ENCODE measurements around the gene MPZL1. TPM values are rescaled to one million over a fixed set of nuclear protein-coding genes. Genes with fewer than 3 reads are reported as not detected.

MPZL1 gene
- polyA plus RNA-seq, 3 donors, result 23.1 to 63.6 (median 61.8) TPM

- no peaks in the 10 kb centered on the region for H3K4me1 ChIP-seq (ENCODE audit: control insufficient read depth in 1 of 2, insufficient read depth in 2 of 2, low read length in 2 of 2)
- H3K27me3 ChIP-seq (ENCODE audit: control insufficient read depth in 2 of 2, insufficient read depth in 2 of 2, low read length in 2 of 2), result no peaks in the 10 kb centered on the region
- H3K79me2 ChIP-seq (ENCODE audit: insufficient read depth, low read length), result peaks cover 22% of the 10 kb centered on the region
- no peak overlapping the region for H3K9ac ChIP-seq (ENCODE audit: insufficient read depth, low read length, poor library complexity, severe bottlenecking)
- peaks cover 0 to 6% of the 10 kb centered on the region in 2 donors for H3K9me3 ChIP-seq (replicated peaks in 1 of 2; ENCODE audit: control insufficient read depth in 1 of 2, insufficient read depth in 1 of 2, low read length in 2 of 2)
- Mint-ChIP-seq H3K27me3 (ENCODE audit: low read depth in 3 of 3) (no peaks in the 10 kb centered on the region), H3K9me3 (peaks cover 2 to 12% (median 5%) of the 10 kb centered on the region in 7 donors), H3K36me3 (peaks cover 15 to 20% of the 10 kb centered on the region in 2 donors), H3K27ac (no peak overlapping the region), H3K4me3 (no peak overlapping the region), H3K4me1 (no peaks in the 10 kb centered on the region)
- H2AFZ ChIP-seq (ENCODE audit: insufficient read depth, low read depth, low read length, poor library complexity, severe bottlenecking), result no peak overlapping the region
- no peak overlapping the region for H3K4me2 ChIP-seq (replicated peaks; ENCODE audit: extremely low read depth, low read length, poor library complexity, severe bottlenecking)
- H3K4me3 ChIP-seq (replicated peaks in 1 of 3; ENCODE audit: low read depth in 2 of 3, low read length in 3 of 3), result no peak overlapping the region
- no CpG with 5 or more reads among the region's 4 CpGs for WGBS (ENCODE audit: insufficient coverage)
- H4K20me1 ChIP-seq (ENCODE audit: insufficient read depth, low read length), result peaks cover 50% of the 10 kb centered on the region
- DNase-seq, result no peak
- peaks cover 3 to 7% of the 10 kb centered on the region in 2 donors for H3K36me3 ChIP-seq (replicated peaks in 1 of 2; ENCODE audit: control insufficient read depth in 1 of 2, insufficient read depth in 2 of 2, low read length in 2 of 2)
- no peak for TF ChIP-seq CTCF (IDR thresholded peaks at IDR 0.05)
- H3K27ac ChIP-seq (ENCODE audit: low read depth in 1 of 2, low read length in 2 of 2), result no peak overlapping the region
- intact Hi-C loops (cut with micrococcal nuclease), result no loop called here
Observed at GRCh38 chr1:167737169-167737568, 15.4 kb downstream of the MPZL1 start.

GRCh38 chr1:167738158-167738557 lies 16.4 kb downstream of the MPZL1 start:
- intact Hi-C loops (cut with micrococcal nuclease), result no loop called here
- no peak overlapping the region for H3K27ac ChIP-seq (ENCODE audit: low read depth in 1 of 2, low read length in 2 of 2)
- no peaks in the 10 kb centered on the region for H3K4me1 ChIP-seq (ENCODE audit: control insufficient read depth in 1 of 2, insufficient read depth in 2 of 2, low read length in 2 of 2)
- H3K4me2 ChIP-seq (replicated peaks; ENCODE audit: extremely low read depth, low read length, poor library complexity, severe bottlenecking), result no peak overlapping the region
- H3K9ac ChIP-seq (ENCODE audit: insufficient read depth, low read length, poor library complexity, severe bottlenecking), result no peak overlapping the region
- peaks cover 50% of the 10 kb centered on the region for H4K20me1 ChIP-seq (ENCODE audit: insufficient read depth, low read length)
- Mint-ChIP-seq H3K4me1 (no peaks in the 10 kb centered on the region), H3K4me3 (no peak overlapping the region), H3K36me3 (peaks cover 12 to 18% of the 10 kb centered on the region in 2 donors), H3K27me3 (ENCODE audit: low read depth in 3 of 3) (no peaks in the 10 kb centered on the region), H3K9me3 (peaks cover 2 to 12% (median 5%) of the 10 kb centered on the region in 7 donors), H3K27ac (peak overlapping the region in 1 of 7 donors; percentile 31)
- H3K36me3 ChIP-seq (replicated peaks in 1 of 2; ENCODE audit: control insufficient read depth in 1 of 2, insufficient read depth in 2 of 2, low read length in 2 of 2), result peaks cover 1 to 7% of the 10 kb centered on the region in 2 donors
- no peak for TF ChIP-seq CTCF (IDR thresholded peaks at IDR 0.05)
- H3K27me3 ChIP-seq (ENCODE audit: control insufficient read depth in 2 of 2, insufficient read depth in 2 of 2, low read length in 2 of 2), result no peaks in the 10 kb centered on the region
- 93% methylated on average over 4 of the region's 8 CpGs for WGBS (ENCODE audit: insufficient coverage)
- H3K79me2 ChIP-seq (ENCODE audit: insufficient read depth, low read length), result peaks cover 21% of the 10 kb centered on the region
- peaks cover 0 to 6% of the 10 kb centered on the region in 2 donors for H3K9me3 ChIP-seq (replicated peaks in 1 of 2; ENCODE audit: control insufficient read depth in 1 of 2, insufficient read depth in 1 of 2, low read length in 2 of 2)
- no peak overlapping the region for H2AFZ ChIP-seq (ENCODE audit: insufficient read depth, low read depth, low read length, poor library complexity, severe bottlenecking)
- H3K4me3 ChIP-seq (replicated peaks in 1 of 3; ENCODE audit: low read depth in 2 of 3, low read length in 3 of 3), result no peak overlapping the region
- no peak for DNase-seq
